GM18505 (cell line): ENCODE results near the gene MGAT5.

ENCODE experiments used
- ATAC-seq: cut with Tn5 transposase; IDR thresholded peaks from one replicate; pipeline ENCODE4 v1.9.1; 2021; ENCODE audit not compliant: unreplicated experiment
- POLR2A ChIP-seq: IDR thresholded peaks from 4 replicates; pipeline ENCODE4 v1.6.1; 2011; ENCODE audit warnings: borderline replicate concordance; ENCODE audit not compliant: insufficient read depth, insufficient read length; ENCODE audit errors: extremely low read depth

MGAT5 gene

GRCh38 chr2:134269230-134269629 is 15.4 kb downstream of the MGAT5 start:
- no peak for ATAC-seq
- no peak for TF ChIP-seq POLR2A

DNA sequence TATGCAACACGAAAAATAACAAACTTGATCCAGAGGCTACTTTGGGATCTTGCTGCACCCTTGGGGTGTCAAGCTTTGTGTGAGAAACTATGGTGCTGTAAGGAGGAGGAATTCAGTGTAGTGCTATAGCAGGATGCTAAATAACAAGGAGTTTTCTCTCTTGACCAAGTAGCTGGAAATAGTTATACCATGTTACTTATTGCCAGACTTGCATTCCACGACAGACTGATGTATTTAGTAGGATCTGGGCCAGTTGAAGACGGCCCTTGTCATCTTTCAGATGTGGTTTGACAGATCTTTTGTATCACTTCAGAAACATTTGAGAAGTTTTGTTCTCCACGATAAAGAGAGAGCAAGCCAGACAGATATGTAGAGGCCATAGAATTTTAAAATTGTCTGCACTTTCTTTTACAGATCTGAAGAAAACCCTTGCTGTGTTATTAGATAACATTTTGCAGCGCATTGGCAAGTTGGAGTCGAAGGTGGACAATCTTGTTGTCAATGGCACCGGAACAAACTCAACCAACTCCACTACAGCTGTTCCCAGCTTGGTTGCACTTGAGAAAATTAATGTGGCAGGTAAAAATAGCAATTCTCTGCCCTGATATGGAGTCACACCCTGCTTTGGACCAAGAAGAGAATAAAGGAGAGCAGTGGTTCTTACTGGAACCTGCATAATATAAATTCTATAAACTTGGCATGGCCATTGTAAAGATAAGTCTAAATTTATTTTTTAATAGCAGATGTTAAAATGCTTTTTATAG is 16.3 kb downstream of the MGAT5 start:
- TF ChIP-seq POLR2A = no peak

DNA sequence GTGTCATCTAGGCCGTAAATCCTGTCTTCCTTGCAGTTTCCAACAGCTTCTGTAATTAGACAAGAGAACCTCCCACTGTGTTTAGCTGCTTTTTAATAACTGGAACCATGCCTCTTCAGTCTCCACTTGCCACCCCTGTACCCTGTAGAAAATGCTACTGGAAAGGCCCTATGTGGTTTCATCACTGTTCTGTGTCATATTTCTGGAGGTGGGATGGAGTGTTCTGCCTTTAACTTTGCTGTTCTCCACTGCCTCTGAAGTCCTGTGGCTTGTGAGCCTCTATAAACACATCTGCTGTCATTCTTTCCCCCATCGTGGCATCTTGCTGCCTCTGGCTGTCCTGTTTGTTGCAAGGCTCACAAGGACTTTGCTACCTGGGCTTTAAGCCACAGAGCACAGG is 17.9 kb downstream of the MGAT5 start:
- TF ChIP-seq POLR2A = no peak
- ATAC-seq = no peak

More for the DNA sequence above, 16.3 kb downstream of the MGAT5 start:
- ATAC-seq = no peak

DNA sequence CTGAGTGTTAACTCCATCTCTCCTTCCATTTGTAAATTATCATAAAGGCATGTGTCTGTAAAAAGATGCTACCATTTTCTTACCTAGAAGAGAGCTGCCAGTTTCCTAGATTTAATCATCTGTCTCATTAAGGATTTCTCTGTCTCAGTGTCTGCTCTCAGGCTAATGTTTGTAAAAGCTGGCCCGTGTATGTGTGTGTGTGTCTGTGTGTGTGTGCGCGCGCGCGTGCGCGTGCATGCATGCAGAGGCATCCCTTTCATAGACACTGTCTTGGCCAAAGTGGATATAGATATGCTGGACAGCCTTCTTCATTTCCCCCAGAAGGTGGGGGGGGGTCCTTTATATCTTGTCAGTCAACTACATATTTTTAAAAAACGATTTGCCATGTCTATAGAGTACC is 18.9 kb downstream of the MGAT5 start:
- TF ChIP-seq POLR2A = no peak
- no peak for ATAC-seq

GRCh38 chr2:134273256-134273983 is 19.5 kb downstream of the MGAT5 start:
- no peak for ATAC-seq
- no peak for TF ChIP-seq POLR2A

DNA sequence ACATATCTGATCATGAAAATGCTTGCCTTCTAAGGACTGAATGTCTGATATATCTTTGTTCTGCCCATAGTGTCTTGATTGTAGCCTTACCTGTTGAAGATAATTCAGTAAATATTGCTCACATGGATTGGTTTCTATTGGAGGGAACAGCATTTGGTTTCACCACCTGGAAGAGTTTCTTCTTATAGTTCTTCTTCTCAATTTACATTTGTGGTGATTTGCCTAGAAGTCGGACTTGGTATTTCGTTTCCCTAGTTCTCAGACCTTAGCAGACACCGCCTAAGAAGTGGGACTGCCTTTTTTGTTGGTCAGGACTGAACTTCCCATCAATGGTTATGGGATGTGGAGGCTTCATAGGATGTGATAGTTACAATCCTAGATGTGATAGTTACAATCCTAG is 20.2 kb downstream of the MGAT5 start:
- TF ChIP-seq POLR2A = no peak
- no peak for ATAC-seq

DNA sequence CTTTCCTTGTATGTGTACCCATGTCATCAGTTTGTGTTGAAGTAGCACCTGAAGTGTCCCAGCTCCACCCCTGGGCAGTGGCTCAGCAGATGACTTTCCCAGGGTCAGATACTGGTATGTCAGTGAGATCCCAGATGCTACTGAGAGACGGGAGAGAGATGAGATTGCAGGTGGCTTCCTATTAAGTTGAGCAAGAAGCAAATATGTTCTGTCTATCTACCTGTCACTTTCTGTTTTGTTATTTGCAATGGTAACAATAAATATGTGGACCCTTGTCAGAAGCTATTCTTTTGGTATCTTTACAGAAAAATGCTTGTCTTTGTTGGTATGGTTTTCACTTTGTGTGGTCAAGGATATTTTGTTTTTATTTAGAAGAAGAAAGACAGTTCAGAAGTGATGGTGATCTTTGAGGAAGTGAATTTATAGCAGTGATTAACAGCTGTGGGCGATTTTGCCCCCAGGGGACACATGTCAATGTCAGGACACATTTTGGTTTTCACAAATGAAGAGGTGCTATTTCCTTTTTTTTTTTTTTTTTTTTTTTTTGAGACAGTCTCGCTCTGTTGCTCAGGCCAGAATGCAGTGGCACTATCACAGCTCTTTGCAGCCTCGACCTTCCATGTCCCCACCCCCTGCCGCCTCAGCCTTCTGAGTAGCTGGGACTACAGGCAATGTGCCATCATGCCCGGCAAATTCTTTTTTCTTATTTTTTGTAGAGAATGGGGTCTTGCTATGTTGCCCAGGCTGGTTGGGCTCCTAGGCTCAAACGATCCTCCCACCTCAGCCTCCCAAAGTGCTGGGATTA is 21.4 kb downstream of the MGAT5 start:
- peak; percentile 74 for ATAC-seq
- no peak for TF ChIP-seq POLR2A

DNA sequence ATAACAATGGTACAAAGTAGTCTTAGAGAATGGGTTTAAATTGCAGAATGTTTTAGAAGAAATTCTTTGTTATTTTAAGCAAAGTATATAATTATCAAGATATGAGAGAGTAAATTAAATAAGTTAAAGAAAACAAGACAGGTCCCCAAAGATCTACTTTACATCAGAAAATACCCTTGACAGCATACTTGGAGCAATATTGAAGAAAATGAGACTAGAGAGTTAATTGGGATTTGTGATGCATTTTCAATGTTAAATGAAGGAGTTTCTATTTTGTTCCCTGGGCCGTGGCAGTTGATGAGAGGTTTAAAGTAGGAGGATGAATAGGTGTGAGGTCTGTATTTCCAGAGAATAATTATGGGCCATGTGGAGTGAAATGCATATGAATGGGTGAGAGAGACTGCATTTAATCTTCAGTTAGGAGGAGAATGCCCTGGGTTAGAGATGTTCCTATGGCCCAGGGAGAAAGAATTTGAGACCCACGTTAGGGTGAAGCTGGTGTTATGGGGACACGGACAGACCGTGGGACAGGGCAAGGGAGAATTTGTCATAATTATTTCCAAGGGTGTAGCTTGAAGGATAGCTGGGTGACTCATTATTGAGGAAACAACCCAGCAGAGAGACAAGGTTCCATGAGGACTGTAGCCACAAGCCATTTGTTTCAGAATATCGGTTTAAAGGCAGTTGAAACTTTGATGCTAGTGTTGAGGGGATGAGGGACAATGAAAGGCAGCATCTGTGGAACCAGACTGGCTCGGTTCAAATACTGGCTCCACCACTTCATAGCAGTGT is 22.7 kb downstream of the MGAT5 start:
- ATAC-seq = no peak
- TF ChIP-seq POLR2A = no peak

GRCh38 chr2:134277223-134277622 is 23.4 kb downstream of the MGAT5 start:
- TF ChIP-seq POLR2A = no peak
- ATAC-seq = no peak

GRCh38 chr2:134278553-134278952 is 24.7 kb downstream of the MGAT5 start:
- ATAC-seq = no peak
- no peak for TF ChIP-seq POLR2A

DNA sequence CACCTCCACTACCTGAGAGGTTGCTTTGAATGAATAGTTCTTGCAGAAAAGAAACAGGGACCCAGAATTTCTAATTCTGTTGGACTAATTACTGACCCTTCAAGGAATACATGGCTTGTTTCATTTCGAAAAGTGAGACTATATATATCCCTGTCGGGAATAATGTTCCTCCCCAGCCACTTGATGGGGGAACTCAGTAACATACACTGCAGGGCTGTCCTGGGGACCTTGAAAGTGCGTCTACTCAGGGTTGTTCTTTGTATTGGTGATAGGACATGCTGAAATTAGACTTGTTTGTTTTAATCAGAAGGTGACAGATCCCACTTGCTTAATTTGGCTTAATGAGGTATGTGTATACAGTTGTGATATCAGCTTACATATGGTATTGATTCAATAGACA is 25.5 kb downstream of the MGAT5 start:
- TF ChIP-seq POLR2A = no peak
- no peak for ATAC-seq

- no peak for TF ChIP-seq POLR2A
- no peak for ATAC-seq
Observed at GRCh38 chr2:134280231-134280630, 26.4 kb downstream of the MGAT5 start.

GRCh38 chr2:134280726-134281125 is 26.9 kb downstream of the MGAT5 start:
- no peak for TF ChIP-seq POLR2A
- ATAC-seq = no peak
